ENCODE results near the gene CDX2.

The CDX2 gene

GRCh38 chr13:27956576-27957300 lies 12.4 kb downstream of the CDX2 start:
- TF ChIP-seq CTCF (conservative IDR thresholded peaks at IDR 0.05) (no peak), ZFX (IDR thresholded peaks at IDR 0.05) (no peak)
- no peak overlapping the region for H3K27ac ChIP-seq

GRCh38 chr13:27955014-27955591 lies 14.0 kb downstream of the CDX2 start:
- no peak overlapping the region for H3K27ac ChIP-seq
- TF ChIP-seq CTCF (conservative IDR thresholded peaks at IDR 0.05) (no peak), ZFX (IDR thresholded peaks at IDR 0.05) (no peak)

- H3K27ac ChIP-seq, result no peak overlapping the region
Observed at GRCh38 chr13:27954406-27954851, 14.7 kb downstream of the CDX2 start.

GRCh38 chr13:27953676-27954405 lies 15.3 kb downstream of the CDX2 start:
- TF ChIP-seq ZFX (IDR thresholded peaks at IDR 0.05), result no peak
- peak; percentile 100 for TF ChIP-seq CTCF (conservative IDR thresholded peaks at IDR 0.05)
- no peak overlapping the region; the same call in 1 of the 2 replicates for H3K27ac ChIP-seq

More at GRCh38 chr13:27954406-27954851, 14.7 kb downstream of the CDX2 start:
- no peak for TF ChIP-seq ZFX (IDR thresholded peaks at IDR 0.05)
- TF ChIP-seq CTCF (conservative IDR thresholded peaks at IDR 0.05), result no peak

GRCh38 chr13:27952876-27953675 lies 16.0 kb downstream of the CDX2 start:
- TF ChIP-seq ZFX (IDR thresholded peaks at IDR 0.05) (no peak), CTCF (conservative IDR thresholded peaks at IDR 0.05) (no peak)
- no peak overlapping the region; the same call in 1 of the 2 replicates for H3K27ac ChIP-seq

- no peak overlapping the region for H3K27ac ChIP-seq
- TF ChIP-seq ZFX (IDR thresholded peaks at IDR 0.05) (no peak), CTCF (conservative IDR thresholded peaks at IDR 0.05) (no peak)
Observed at GRCh38 chr13:27942972-27943371, 26.1 kb downstream of the CDX2 start.
